ENCODE measurements around the gene INSL3.

INSL3 gene

DNA sequence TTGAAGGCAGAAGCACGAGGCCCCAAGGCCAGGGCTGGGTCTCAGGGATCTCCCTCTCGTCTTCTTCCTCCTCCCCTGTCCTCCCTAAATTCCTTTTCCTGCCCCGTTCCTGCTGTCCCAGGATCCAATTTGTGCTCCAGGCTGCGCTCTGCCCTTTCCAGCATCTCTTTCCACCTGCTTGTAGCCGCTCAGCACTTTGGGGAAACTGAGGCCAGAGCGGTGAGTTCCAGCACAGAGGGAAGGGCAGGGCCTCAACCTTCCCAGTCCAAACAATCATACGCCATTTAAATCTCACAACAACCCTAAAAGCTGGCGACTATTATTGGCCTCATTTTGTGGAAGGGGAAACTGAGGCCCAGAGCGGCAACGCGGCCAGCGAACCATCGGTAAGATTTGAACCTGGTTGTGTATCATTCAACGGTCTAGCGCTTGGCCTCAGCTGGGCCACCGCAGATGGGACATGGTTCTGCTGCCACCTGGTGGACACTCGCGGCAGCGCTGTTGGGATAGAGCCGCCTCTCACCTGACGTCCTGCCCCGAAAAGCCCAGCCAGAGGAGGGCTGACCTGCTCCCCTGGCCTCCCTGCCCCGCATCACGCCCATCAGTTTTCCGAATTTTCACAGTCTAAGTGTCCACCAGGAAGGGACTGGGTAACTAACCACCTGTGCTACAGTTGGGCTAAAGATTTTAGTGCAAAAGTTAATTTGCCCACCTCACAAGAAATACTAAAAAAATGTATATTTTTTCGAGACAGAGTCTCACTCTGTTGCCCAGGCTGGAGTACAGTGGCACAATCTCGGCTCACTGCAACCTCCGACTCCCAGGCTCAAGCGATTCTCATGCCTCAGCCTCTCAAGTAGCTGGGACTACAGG is 34.2 kb upstream of the INSL3 start:
- no peak overlapping the region for H3K4me3 ChIP-seq (ENCODE audit: low read depth, low read length)
- TF ChIP-seq, protein P1, sequence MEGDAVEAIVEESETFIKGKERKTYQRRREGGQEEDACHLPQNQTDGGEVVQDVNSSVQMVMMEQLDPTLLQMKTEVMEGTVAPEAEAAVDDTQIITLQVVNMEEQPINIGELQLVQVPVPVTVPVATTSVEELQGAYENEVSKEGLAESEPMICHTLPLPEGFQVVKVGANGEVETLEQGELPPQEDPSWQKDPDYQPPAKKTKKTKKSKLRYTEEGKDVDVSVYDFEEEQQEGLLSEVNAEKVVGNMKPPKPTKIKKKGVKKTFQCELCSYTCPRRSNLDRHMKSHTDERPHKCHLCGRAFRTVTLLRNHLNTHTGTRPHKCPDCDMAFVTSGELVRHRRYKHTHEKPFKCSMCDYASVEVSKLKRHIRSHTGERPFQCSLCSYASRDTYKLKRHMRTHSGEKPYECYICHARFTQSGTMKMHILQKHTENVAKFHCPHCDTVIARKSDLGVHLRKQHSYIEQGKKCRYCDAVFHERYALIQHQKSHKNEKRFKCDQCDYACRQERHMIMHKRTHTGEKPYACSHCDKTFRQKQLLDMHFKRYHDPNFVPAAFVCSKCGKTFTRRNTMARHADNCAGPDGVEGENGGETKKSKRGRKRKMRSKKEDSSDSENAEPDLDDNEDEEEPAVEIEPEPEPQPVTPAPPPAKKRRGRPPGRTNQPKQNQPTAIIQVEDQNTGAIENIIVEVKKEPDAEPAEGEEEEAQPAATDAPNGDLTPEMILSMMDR (IDR thresholded peaks at IDR 0.05; ENCODE audit: low read depth, low read length), result peak; percentile 96

DNA sequence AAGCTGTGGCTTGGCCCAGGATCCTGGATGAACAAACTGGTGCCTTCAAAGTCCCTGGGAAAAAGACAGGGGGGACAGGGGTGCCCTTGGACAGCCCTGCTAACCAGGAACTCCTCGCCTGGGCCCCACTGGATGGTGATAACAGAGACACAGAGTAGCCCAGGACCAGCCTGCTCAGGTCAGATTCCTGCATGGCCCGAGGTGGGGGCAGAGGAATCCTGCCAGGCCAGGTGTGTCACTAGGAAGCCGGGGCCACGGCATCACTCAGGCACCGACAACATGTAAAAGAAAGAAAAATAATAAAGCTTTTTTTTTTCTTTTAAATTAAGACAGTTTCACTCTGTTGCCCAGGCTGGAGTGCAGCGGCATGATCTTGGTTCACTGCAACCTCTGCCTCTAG is 32.7 kb upstream of the INSL3 start:
- TF ChIP-seq, protein P1 (IDR thresholded peaks at IDR 0.05; ENCODE audit: low read depth, low read length), result no peak
- H3K4me3 ChIP-seq (ENCODE audit: low read depth, low read length), result no peak overlapping the region

DNA sequence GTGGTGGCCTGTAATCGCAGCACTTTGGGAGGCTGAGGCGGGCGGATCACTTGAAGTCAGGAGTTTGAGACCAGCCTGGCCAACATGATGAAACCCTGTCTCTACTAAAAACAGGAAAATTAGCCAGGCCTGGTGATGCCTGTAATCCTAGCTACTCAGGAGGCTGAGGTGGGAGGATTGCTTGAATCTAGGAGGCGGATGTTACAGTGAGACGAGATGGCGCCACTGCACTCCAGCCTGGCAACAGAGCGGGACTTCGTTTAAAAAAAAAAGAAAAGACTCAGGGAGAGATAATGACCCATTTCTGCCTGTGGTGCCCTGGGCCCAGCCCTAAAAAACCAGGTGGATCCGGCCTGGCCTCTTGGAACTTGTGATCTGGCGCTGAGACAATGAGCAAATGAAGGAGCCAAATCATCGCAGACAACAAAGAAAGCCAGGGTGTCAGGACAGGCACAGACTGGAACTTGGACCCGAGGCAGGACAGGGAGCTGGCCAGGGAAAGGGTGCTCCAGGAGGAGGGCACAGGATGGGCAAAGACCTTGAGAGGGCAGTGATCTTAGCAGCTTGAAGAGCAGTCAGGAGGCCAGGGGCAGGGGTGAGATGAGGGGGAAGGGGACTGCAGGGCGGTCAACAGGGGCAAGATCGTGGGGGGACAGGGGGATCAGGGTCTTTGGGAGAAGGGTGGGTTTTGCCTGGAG is 27.4 kb upstream of the INSL3 start:
- no peak overlapping the region for H3K4me3 ChIP-seq (ENCODE audit: low read depth, low read length)
- TF ChIP-seq, protein P1 (IDR thresholded peaks at IDR 0.05; ENCODE audit: low read depth, low read length), result no peak

DNA sequence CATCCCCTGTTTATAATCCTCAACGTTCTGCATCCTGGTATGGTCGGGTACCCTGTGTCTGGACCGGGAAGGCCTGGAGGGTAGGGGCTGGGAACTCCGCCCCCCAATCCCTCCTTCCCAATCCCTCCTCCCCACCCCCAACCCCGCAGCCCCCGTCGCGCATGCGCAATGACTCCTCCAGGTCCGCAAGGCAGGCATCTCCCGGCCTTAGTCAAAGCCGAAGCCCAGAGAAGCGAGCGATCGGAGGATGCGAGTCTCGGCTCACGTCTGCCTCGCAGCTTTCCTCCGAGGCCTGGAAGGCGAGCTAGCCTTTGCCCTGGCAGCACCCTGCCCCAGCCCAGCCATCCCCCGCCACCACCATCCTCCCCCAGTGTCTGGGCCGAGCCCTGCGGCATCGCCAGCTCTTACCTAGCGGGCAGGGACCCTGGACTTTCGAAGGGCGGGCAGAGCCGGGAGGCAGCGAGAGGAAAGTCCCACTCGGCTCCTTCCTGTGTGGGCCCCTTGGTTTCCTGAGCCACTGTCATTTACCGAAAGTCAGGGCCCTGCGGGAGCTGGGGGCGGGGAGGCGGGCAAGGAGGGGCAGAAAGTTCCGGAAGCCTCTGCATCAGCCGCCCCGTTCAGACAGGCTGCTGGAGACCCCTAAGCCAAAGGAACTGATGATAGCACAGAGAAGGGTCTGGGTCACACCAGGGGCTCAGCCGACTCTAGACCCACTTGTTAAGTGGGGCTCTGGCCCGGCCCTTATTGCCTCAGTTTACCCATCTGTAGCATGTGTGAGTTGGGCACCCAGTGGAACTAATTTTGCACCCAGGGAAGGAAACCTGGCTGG is 26.4 kb upstream of the INSL3 start, which contains the start of gene JAK3:
Gene JAK3 (minus strand): TSS at position 445 of the 829 bp plus-strand sequence. CDS start 3,565 bp downstream, outside the sequence.
- TF ChIP-seq, protein P1 (IDR thresholded peaks at IDR 0.05; ENCODE audit: low read depth, low read length), result no peak
- no peak within 1 kb of the TSS for H3K4me3 ChIP-seq (ENCODE audit: low read depth, low read length)

DNA sequence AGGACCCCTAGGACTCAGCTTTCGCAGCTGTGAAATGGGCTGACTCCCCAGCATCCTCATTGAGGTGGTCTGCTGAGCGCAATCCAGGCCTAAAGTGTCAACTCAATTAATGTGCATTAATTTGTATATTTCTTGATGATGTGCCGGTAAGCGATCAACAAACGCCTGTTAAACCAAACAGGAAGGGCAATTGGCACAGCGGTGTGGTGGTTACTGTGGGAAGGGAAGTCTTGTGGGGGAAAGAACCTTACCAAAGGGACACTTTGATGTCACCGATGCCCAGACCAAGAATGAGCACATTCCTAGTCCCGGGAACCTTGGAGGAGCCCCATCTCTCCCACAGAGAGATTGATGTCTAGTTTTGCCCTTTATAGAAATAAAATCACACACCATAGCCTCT is 24.8 kb upstream of the INSL3 start:
- H3K4me3 ChIP-seq (ENCODE audit: low read depth, low read length), result no peak overlapping the region
- TF ChIP-seq, protein P1 (IDR thresholded peaks at IDR 0.05; ENCODE audit: low read depth, low read length), result no peak

DNA sequence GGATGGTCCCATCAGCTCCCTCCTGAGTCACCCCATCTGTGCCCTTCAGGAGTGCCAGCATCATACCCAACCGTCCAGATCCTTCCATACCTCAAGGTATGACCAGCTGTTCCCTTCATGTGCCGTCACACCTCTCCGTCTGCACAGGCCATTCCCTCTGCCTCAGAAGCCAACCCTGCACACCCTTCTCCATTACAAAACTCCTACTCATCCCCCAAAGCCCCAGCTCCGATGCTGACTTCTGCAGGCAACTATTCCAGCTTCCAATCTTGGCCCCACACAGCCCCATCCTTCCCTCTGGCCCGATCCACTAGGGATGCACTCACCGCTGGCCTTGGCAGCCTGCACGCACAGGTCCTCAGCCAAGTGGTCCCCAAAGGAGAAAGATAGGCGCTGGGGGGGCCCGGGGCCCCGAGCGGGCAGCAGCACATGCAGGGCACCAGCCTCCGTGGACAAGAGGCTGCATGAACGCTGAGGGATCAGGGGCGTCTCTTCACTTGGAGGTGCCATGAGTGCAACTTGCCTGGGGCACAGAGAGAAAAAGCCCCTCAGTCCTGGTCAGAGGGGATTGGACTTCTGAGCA is 22.7 kb upstream of the INSL3 start:
- H3K4me3 ChIP-seq (ENCODE audit: low read depth, low read length), result no peak overlapping the region
- TF ChIP-seq, protein P1 (IDR thresholded peaks at IDR 0.05; ENCODE audit: low read depth, low read length), result no peak
